Pancreas (tissue), 10 donors: ENCODE data around the gene BACH2. TPM values are rescaled to one million over a fixed set of nuclear protein-coding genes. Genes with fewer than 3 reads are reported as not detected.

Source experiments
- ATAC-seq, 4 donors: fragments of 200-7000 bp; cut with Tn5 transposase; one replicate each; pipeline versions ENCODE4 v1.8.0 to v1.9.1; 2020; ENCODE audit warnings: mild to moderate bottlenecking in 4 of 4, moderate library complexity in 4 of 4
- DNase-seq, 6 donors: peaks; one replicate each; pipeline ENCODE4 v3.0.0-alpha.2; 2020
- FAIRE-seq: peaks from 2 replicates; lab custom pipeline; 2012; peaks lifted over from hg19 to GRCh38; lab: Jason Lieb, UNC
- H3K27ac ChIP-seq, 4 donors: fragments of 200-600 bp; sonication (generic); 1 replicate in 3 of 4; 2 replicates in 1 of 4; pipeline versions ENCODE4 v1.5.0 to v1.8.0; 2020
- H3K27me3 ChIP-seq, 4 donors: fragments of 200-600 bp; one replicate each; pipeline ENCODE4 v1.8.0; 2021
- H3K36me3 ChIP-seq, 3 donors: fragments of 200-600 bp; sonication (generic) in 1 of 3; one replicate each; pipeline versions ENCODE4 v1.5.0 to v1.8.0; 2020 to 2021
- H3K4me1 ChIP-seq, 3 donors: fragments of 200-600 bp; one replicate each; pipeline ENCODE4 v1.8.0; 2021
- H3K4me3 ChIP-seq, 4 donors: fragments of 200-600 bp; sonication (generic) in 2 of 4; one replicate each; pipeline versions ENCODE4 v1.5.0 to v1.8.0; 2020 to 2021
- H3K9me3 ChIP-seq, 4 donors: fragments of 200-600 bp; one replicate each; pipeline ENCODE4 v1.8.0; 2021
- CTCF ChIP-seq, 4 donors: fragments of 200-600 bp; sonication (generic) in 3 of 4; IDR thresholded peaks; one replicate each; pipeline versions ENCODE4 v1.5.0 to v1.8.0; 2021; ENCODE audit warnings: antibody characterized with exemption in 4 of 4
- WGBS, 2 donors: extraction: QIAGEN DNeasy Blood & Tissue Kit; methylation state at CpG; one replicate each; pipeline ENCODE4 v1.1.7; 2013; 5-methylcytosine and 5-hydroxymethylcytosine counted together
- intact Hi-C, 3 donors: fragments of 100-400 bp; cut with DNase I; formaldehyde crosslinking; loops; one replicate each; pipeline versions ENCODE4 v1.11.1 to v1.14.2; 2022
- polyA plus RNA-seq, 2 donors: library from polyadenylated mRNA; stranded (reverse); fragments of 200-250 nt; gene quantifications; one replicate each; pipeline ENCODE4 v1.2.3, GENCODE V29; 2013
- total RNA-seq, 6 donors: library from RNA; stranded (reverse); fragmentation: NEBNext Ultra II Directional in 4 of 6; extraction: Animal tissue kit (Norgen Biotek cat#: 25700) in 4 of 6; gene quantifications; one replicate each; pipeline versions ENCODE4 v1.2.1 to v1.2.4, GENCODE V29; 2021 to 2023
- donor health status: healthy with polysubstance abuse.
- donor health status: DM: no; HTN: no; CAD: no; lungs with moderate emphysema.
- donor health status: DM: no; HTN: no; CAD: no.
- donor health status: control.
- donor health status: control.
- donor health status: Bipolar disorder and iron deficiency.
- donor health status: DM: yes; HTN: yes; CAD: no.
- donor health status: DM: no; HTN: no; CAD: no.
- donor health status: DM: no; HTN: no; CAD: no.
- donor health status: DM: yes; HTN: yes; CAD: no.

BACH2 gene
- total and polyA plus RNA-seq, 8 donors = 0.61 to 8.0 (median 4.9) TPM

GRCh38 chr6:89934685-89935366, 361.8 kb downstream of the BACH2 start:
- no peaks in the 10 kb centered on the region for H3K9me3 ChIP-seq
- DNase-seq (no peak), ATAC-seq (no peak), FAIRE-seq (no peak)
- no peak overlapping the region for H3K27ac ChIP-seq
- intact Hi-C loops = loop anchor here in 2 of 3 donors (5.0 to 10.0 kb wide), 2 partner anchors 547 to 550 kb away; no protein-coding TSS in a partner anchor
- no peak overlapping the region for H3K4me3 ChIP-seq
- 89 to 91% methylated on average over 19 of the region's 19 CpGs for WGBS, 2 donors
- peaks cover 0 to 3% (median 0%) of the 10 kb centered on the region in 3 donors for H3K4me1 ChIP-seq
- TF ChIP-seq CTCF (IDR thresholded peaks at IDR 0.05) = no peak
- peaks cover 0 to 5% (median 0%) of the 10 kb centered on the region in 3 donors for H3K36me3 ChIP-seq
- H3K27me3 ChIP-seq = no peaks in the 10 kb centered on the region

- Histone ChIP-seq H3K27ac (no peak overlapping the region), H3K36me3 (peaks cover 0 to 5% (median 0%) of the 10 kb centered on the region in 3 donors), H3K9me3 (no peaks in the 10 kb centered on the region), H3K27me3 (no peaks in the 10 kb centered on the region), H3K4me1 (peaks cover 0 to 3% (median 0%) of the 10 kb centered on the region in 3 donors), H3K4me3 (no peak overlapping the region)
- no peak for TF ChIP-seq CTCF (IDR thresholded peaks at IDR 0.05)
- intact Hi-C loops = loop anchor here in 1 of 3 donors (10.0 kb wide), 1 partner anchor 552 kb away; no protein-coding TSS in a partner anchor
- 83 to 84% methylated on average over 22 of the region's 22 CpGs for WGBS, 2 donors
- FAIRE-seq (no peak), DNase-seq (no peak), ATAC-seq (no peak)
These were observed 364.3 kb downstream of the BACH2 start for GRCh38 chr6:89932245-89932802.

- Histone ChIP-seq H3K4me3 (no peak overlapping the region), H3K27me3 (no peaks in the 10 kb centered on the region), H3K36me3 (peaks cover 0 to 5% (median 0%) of the 10 kb centered on the region in 3 donors), H3K4me1 (peaks cover 0 to 3% (median 0%) of the 10 kb centered on the region in 3 donors), H3K9me3 (no peaks in the 10 kb centered on the region), H3K27ac (no peak overlapping the region)
- WGBS, 2 donors = 91 to 96% methylated on average over 5 of the region's 5 CpGs
- no peak for ATAC-seq
- DNase-seq = no peak
- TF ChIP-seq CTCF (IDR thresholded peaks at IDR 0.05) = no peak
- no peak for FAIRE-seq
- intact Hi-C loops = loop anchor here in 1 of 3 donors (10.0 kb wide), 1 partner anchor 554 kb away; no protein-coding TSS in a partner anchor
These were observed 365.9 kb downstream of the BACH2 start for GRCh38 chr6:89930789-89931188.

- no peak for FAIRE-seq
- Histone ChIP-seq H3K4me3 (no peak overlapping the region), H3K27me3 (no peaks in the 10 kb centered on the region), H3K4me1 (peaks cover 0 to 3% (median 0%) of the 10 kb centered on the region in 3 donors), H3K9me3 (no peaks in the 10 kb centered on the region), H3K27ac (no peak overlapping the region), H3K36me3 (peaks cover 0 to 5% (median 0%) of the 10 kb centered on the region in 3 donors)
- WGBS, 2 donors = 74 to 84% methylated on average over 6 of the region's 6 CpGs
- no peak for DNase-seq
- no peak for TF ChIP-seq CTCF (IDR thresholded peaks at IDR 0.05)
- intact Hi-C loops = no loop called here
- no peak for ATAC-seq
These were observed 368.0 kb downstream of the BACH2 start for GRCh38 chr6:89928604-89929003.
